A673 (cell line): ENCODE results near the gene SMU1. TPM values are rescaled to one million over a fixed set of nuclear protein-coding genes. Genes with fewer than 3 reads are reported as not detected.

ENCODE experiments used
- BruUV-seq: library from RNA; stranded (reverse); fragments of 400-500 nt; replicated peaks from 2 replicates; lab custom pipeline; 2021; lab: Mats Ljungman, UMichigan
- CTCF ChIA-PET: fragments of 300-600 bp; sonication (Branson Sonifier 250); formaldehyde crosslinking; loops from one replicate; lab custom pipeline; 2022; ENCODE audit warnings: antibody characterized with exemption; lab: Charles Lee
- POLR2A ChIA-PET: fragments of 300-600 bp; sonication (Branson Sonifier 250); formaldehyde crosslinking; loops from one replicate; lab custom pipeline; 2022; ENCODE audit warnings: antibody characterized with exemption; ENCODE audit not compliant: low non-redundant PET; lab: Charles Lee
- DNase-seq: peaks from one replicate; pipeline ENCODE4 v3.0.0-alpha.2; 2015; ENCODE audit warnings: low spot score
- H3K27ac ChIP-seq: fragments of 200-600 bp; sonication (generic); 2 replicates; pipeline ENCODE4 v1.5.1; 2016; ENCODE audit warnings: mixed run types, low read depth, mild to moderate bottlenecking, mixed read lengths, antibody characterized with exemption, low read length; ENCODE audit not compliant: poor library complexity, severe bottlenecking
- H3K27me3 ChIP-seq: fragments of 200-600 bp; sonication (generic); replicated peaks from 2 replicates; pipeline ENCODE4 v1.6.1; 2017; ENCODE audit warnings: mixed run types, low read depth, mild to moderate bottlenecking, mixed read lengths, antibody characterized with exemption, low read length; ENCODE audit not compliant: insufficient read depth, poor library complexity
- H3K36me3 ChIP-seq: fragments of 200-600 bp; sonication (generic); 2 replicates; pipeline ENCODE4 v1.6.1; 2016; ENCODE audit warnings: mixed run types, mild to moderate bottlenecking, mixed read lengths, antibody characterized with exemption, low read length; ENCODE audit not compliant: insufficient read depth, poor library complexity, severe bottlenecking
- H3K4me1 ChIP-seq: fragments of 200-600 bp; sonication (generic); 2 replicates; pipeline ENCODE4 v1.6.1; 2017; ENCODE audit warnings: mixed run types, mild to moderate bottlenecking, mixed read lengths, antibody characterized with exemption, low read length; ENCODE audit not compliant: insufficient read depth, poor library complexity, severe bottlenecking
- H3K4me3 ChIP-seq: fragments of 200-600 bp; sonication (generic); 2 replicates; pipeline ENCODE4 v1.5.1; 2016; ENCODE audit warnings: low read depth, mixed run types, mild to moderate bottlenecking, mixed read lengths, low read length; ENCODE audit not compliant: poor library complexity, severe bottlenecking
- H3K9me3 ChIP-seq: fragments of 200-600 bp; sonication (generic); 2 replicates; pipeline ENCODE4 v1.6.1; 2016; ENCODE audit warnings: mixed run types, low read depth, mild to moderate bottlenecking, mixed read lengths, antibody characterized with exemption, low read length; ENCODE audit not compliant: poor library complexity, severe bottlenecking
- EZH2 ChIP-seq: fragments of 200-600 bp; sonication (generic); IDR thresholded peaks from 2 replicates; pipeline ENCODE4 v1.6.1; 2017; ENCODE audit warnings: borderline replicate concordance, low read depth, mild to moderate bottlenecking, mixed read lengths, antibody characterized with exemption, low read length; ENCODE audit not compliant: poor library complexity, severe bottlenecking
- intact Hi-C: fragments of 100-400 bp; cut with micrococcal nuclease; formaldehyde crosslinking; loops from one replicate; pipeline ENCODE4 v1.10.0; 2022; ENCODE audit not compliant: unreplicated experiment
- total RNA-seq: library from RNA; stranded (reverse); gene quantifications from 2 replicates; pipeline ENCODE4 v1.2.3, GENCODE V29; 2021
- TF ChIP-seq, protein P1 (sequence below): fragments of 300-800, 200-600 bp; sonication (generic); conservative IDR thresholded peaks from 2 replicates; pipeline ENCODE4 v1.5.1; 2017; ENCODE audit warnings: low read depth, mild to moderate bottlenecking, antibody characterized with exemption, low read length, moderate library complexity, mixed read lengths

SMU1 gene
- total RNA-seq, 1 experiment from 2014 or later = 31.2 TPM

DNA sequence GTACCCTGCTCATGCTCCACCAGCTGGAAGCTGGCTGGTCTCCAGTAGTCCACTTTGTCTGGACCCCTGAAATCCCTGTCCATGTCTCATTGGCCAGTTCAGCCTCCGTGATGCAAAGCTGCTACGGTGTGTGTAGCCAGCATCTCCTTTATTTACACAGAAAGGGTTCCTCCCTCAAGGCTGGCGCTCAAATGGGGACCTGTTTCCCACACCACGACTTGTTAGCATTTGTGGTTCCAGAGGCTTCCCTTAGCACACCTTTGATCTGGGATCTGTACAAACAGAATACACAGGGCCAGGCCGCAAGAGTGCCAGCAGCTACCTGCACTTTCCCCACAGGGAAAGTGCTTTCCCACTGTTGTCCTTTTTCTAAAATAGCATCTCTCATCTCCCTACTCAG is 5.7 kb upstream of the SMU1 start:
- intact Hi-C loops = no loop called here
- DNase-seq = no peak
- Histone ChIP-seq H3K27ac (no peak overlapping the region), H3K4me1 (peaks cover 4% of the 10 kb centered on the region), H3K9me3 (no peaks in the 10 kb centered on the region), H3K27me3 (no peaks in the 10 kb centered on the region), H3K4me3 (no peak overlapping the region), H3K36me3 (no peaks in the 10 kb centered on the region)
- TF ChIP-seq, protein P1, sequence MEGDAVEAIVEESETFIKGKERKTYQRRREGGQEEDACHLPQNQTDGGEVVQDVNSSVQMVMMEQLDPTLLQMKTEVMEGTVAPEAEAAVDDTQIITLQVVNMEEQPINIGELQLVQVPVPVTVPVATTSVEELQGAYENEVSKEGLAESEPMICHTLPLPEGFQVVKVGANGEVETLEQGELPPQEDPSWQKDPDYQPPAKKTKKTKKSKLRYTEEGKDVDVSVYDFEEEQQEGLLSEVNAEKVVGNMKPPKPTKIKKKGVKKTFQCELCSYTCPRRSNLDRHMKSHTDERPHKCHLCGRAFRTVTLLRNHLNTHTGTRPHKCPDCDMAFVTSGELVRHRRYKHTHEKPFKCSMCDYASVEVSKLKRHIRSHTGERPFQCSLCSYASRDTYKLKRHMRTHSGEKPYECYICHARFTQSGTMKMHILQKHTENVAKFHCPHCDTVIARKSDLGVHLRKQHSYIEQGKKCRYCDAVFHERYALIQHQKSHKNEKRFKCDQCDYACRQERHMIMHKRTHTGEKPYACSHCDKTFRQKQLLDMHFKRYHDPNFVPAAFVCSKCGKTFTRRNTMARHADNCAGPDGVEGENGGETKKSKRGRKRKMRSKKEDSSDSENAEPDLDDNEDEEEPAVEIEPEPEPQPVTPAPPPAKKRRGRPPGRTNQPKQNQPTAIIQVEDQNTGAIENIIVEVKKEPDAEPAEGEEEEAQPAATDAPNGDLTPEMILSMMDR = no peak
- TF ChIP-seq EZH2 = no peak
- no TSS peak for BruUV-seq
- POLR2A ChIA-PET = no interaction called here
- CTCF ChIA-PET = interaction anchor here (1.1 kb wide), 1 partner anchor 144 kb away, joined by 4 read pairs; no protein-coding TSS in a partner anchor

DNA sequence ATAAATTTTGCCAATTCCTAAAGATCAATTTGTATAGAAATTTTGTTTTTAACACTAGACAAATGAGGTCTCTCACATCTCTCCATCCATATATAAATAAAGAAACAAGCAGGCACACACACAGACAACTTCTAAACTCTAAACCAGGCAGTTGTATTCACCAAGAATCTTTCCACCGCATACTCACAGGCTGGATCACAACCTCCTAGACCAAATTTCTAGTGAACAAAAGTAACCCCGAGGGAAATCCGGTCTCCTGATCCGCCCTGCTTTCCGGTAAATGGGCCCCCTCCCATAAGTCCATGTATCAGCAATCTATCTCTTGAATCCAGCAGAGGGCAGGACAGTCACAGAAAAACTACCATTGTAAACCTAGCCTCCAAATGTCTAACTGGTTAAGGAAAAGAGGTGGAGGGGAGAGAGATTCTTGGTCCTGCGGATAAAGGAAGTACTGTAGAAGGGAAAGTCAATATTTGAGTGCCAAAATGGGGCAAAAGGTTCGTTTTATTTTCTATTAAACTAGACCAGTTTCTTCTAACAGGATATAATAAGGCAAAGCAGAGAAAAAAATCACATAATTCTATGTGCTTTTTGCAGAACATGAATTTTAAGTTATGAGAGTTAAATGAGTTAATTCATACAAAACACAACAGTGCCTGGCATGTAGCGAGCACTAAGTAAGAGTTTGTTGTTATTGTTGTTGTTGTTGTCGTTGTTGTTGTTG is 4.8 kb upstream of the SMU1 start:
- TF ChIP-seq EZH2 = no peak
- TF ChIP-seq, protein P1 = peak; percentile 88
- H3K4me3 ChIP-seq = peak overlapping the region; percentile 30
- H3K4me1 ChIP-seq = peaks cover 4% of the 10 kb centered on the region
- ChIA-PET POLR2A (no interaction called here), CTCF (no interaction called here)
- no peak overlapping the region for H3K27ac ChIP-seq
- H3K36me3 ChIP-seq = no peaks in the 10 kb centered on the region
- intact Hi-C loops = loop anchor here (1.0 to 2.0 kb wide), 2 partner anchors 86 to 144 kb away; partner anchors contain the start of gene B4GALT1
- no TSS peak for BruUV-seq
- DNase-seq = peak; percentile 93
- no peaks in the 10 kb centered on the region for H3K9me3 ChIP-seq
- H3K27me3 ChIP-seq = no peaks in the 10 kb centered on the region

DNA sequence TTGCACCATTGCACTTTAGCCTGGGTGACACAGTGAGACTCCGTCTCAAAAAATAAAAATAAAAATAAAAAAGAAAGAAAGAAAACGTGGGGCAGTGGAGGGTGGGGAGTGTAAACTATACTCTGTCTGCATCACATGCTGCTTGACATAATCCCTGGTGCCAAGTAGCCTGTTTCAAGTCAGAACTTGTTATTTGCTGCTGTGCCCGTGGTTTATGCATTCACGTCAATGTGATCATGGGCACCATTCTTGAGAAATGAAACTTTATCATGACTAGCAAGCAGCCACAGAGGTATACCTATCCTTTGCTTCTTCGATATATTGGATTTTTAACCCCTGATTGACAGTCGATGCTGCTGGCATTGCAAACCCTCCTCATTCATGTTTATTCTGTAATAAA is 4.1 kb upstream of the SMU1 start:
- POLR2A ChIA-PET = no interaction called here
- BruUV-seq = no TSS peak
- peak overlapping the region; percentile 30 for H3K4me3 ChIP-seq
- H3K4me1 ChIP-seq = peaks cover 4% of the 10 kb centered on the region
- no peaks in the 10 kb centered on the region for H3K9me3 ChIP-seq
- H3K27me3 ChIP-seq = no peaks in the 10 kb centered on the region
- H3K27ac ChIP-seq = no peak overlapping the region
- DNase-seq = no peak
- H3K36me3 ChIP-seq = no peaks in the 10 kb centered on the region
- intact Hi-C loops = loop anchor here (2.0 kb wide), 1 partner anchor 86 kb away; the partner anchor contains the start of gene B4GALT1
- CTCF ChIA-PET = no interaction called here
- TF ChIP-seq, protein P1 = no peak
- TF ChIP-seq EZH2 = no peak
